ENCODE measurements around the gene KIF1A.
"Not testable (repeated sequence)": the region's sequence is repeated elsewhere in the genome, so short reads cannot be mapped to it uniquely, and the experiment has no call there.

KIF1A gene

DNA sequence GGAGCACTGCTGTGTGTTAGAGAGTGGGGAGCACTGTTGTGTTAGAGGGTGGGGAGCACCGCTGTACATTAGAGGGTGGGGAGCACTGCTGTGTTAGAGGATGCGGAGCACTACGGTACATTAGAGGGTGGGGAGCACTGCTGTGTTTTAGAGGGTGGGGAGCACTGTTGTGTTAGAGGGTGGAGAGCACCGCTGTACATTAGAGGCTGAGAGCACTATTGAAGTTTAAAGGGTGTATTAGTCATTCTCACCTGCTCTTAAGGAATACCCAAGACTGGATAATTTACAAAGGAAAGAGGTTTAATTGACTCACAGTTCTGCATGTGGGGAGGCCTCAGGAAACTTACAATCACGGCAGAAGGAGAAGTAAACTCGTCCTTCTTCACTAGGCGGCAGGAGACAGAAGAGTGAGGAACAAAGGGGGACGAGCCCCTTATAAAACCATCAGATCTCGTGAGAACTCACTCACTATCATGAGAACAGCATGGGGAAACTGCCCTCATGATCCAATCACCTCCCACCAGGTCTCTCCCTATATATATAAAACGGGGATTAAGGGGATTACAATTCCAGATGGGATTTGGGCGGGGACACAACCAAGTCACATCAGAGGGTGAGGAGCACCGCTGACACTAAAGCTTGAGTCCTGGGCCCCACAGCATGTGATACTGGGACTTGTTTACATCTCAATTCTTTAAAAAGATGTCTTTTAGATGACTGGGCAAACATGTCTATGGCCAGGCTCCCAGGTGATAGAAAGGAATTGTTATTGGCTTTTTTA lies 29.1 kb upstream of the KIF1A start:
- DNase-seq (ENCODE audit: low read depth): no peak

DNA sequence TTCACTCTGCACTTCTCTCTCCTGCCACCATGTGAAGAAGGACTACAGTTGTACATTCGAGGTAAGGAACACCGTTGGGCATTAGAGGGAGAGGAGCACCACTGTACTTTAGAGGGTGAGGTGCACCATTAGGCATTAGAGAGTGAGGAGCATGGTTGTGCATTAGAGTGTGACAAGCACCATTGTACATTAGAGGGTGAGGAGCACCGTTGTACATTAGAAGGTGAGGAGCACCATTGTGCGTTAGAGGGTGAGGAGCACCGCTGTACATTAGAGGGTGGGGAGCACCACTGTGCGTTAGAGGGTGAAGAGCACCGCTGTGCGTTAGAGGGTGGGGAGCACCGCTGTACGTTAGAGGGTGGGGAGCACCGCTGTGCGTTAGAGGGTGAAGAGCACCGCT lies 27.8 kb upstream of the KIF1A start:
- DNase-seq (ENCODE audit: low read depth): no peak

DNA sequence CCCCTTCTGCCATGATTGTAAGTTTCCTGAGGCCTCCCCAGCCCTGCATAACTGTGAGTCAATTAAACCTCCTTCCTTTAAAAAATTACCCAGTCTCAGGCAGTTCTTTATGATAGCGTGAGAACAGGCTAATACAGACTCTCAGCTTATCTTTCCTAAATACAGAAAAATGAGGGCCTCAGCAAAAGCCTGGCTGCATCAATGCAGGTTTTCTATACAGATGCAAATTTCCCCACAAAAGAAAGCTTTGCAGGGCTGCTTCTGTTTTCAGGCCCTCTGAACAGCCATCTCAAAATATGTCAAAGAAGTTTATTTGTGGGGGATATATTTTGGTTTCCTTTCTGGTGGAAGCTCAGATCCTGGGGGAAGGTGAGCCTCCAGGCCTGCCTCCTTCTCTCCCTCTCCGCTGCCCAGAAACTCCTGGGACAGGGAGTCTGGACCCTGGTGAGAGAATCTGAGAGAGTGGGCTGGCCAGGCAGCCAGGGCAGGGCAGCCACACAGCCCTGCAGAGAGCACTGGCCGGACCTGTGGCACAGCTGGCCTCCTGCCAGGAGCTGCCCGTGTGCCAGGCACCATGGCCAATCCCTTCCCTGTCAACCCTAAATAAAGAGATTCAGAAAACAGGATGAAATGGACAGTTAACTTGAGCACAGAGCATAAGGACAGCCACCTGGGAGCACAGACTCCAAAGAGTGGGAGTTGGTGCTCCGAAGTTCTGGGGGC lies 27.0 kb upstream of the KIF1A start:
- no peak for DNase-seq (ENCODE audit: low read depth)

DNA sequence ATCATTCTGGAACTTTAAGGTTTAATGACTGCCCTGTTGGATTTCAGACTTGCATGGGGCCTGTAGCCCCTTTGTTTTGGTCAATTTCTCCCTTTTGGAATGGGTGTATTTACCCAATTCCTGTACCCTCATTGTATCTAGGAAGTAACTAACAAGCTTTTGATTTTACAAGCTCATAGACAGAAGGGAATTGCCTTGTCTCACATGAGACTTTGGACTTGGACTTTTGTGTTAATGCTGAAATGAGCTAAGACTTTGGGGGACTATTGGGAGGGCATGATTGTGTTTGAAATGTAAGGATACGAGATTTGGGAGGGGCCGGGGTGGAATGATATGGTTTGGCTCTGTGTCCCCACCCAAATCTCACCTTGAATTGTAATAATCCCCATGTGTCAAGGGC lies 26.3 kb upstream of the KIF1A start:
- DNase-seq (ENCODE audit: low read depth): not testable (repeated sequence)

DNA sequence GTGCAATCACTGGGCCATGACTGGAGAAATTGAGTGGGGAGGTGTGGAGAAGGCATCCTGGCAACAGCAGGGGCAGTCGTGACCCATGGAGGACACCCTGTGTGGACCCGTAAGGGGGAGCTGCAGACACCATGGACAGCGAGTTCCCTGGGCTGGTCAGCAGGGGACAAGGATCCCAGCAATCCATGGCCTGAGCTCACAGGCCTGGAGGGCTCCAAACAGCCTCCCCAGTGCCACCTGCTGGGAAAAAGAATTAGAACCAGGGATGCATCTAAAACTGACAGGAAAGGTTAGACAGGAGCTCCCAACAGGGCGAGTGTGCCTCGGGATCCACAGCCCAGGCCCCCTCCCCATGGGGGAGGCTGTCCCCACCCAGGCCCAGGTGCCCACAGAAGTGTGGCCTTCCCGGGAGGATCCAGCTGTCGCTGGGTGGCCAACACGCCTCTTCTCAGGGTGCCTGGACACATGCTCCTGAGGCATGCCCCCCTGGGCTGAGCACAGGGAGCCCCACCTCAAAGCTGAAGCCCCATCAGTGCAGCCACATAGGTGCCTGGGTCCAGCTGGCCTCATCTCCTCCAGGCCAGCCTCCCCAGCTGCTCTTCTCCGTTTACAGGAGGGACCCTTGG lies 20.5 kb upstream of the KIF1A start:
- peak; percentile 45 for DNase-seq (ENCODE audit: low read depth)

DNA sequence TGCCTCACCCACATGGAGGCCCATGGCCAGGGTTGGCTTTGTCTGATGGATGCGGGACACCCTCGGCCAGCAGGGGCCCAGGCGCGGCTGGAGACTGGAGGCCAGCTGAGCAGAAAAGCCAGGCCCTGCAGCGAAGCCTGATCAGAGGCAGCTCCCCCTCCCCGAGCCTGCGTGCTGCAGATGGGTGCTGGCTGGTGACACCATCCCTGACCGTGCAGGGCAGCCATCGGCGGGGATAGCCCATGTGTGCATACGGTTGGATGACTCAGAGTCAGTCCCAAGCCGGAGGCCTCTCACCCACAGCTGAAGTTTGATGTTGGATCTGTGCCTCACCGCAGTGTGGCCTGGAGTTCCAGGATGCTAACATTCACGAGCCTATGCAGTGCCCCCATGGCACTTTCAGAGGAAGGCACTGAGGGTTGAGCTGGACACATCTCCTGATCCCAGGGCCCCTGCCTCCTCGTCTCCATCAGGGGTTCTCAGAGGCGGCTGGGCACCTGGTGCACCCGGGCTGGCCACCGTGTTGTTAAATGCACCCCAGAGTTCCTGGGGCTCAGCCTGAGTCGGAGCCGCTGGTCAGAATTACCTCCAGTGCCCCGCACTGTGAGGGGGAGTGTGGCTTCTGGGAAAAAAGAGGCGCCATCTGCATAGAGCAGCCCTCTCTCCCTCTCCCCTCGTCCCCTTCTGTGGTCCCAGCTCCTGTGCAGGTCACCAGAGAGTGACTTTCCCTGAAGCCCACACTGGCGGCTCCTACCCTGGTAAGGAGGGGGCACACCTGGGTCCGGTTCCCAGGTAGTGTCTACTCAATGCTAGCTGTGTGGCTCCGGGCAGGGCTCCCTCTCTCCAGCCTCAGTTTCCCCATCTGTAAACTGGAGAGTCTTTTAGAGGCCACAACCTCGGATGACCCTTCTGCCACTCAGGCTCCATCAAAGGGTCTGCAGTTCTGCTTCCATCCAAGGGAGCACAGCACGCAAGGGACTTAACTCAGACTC lies 19.4 kb upstream of the KIF1A start:
- no peak for DNase-seq (ENCODE audit: low read depth)

DNA sequence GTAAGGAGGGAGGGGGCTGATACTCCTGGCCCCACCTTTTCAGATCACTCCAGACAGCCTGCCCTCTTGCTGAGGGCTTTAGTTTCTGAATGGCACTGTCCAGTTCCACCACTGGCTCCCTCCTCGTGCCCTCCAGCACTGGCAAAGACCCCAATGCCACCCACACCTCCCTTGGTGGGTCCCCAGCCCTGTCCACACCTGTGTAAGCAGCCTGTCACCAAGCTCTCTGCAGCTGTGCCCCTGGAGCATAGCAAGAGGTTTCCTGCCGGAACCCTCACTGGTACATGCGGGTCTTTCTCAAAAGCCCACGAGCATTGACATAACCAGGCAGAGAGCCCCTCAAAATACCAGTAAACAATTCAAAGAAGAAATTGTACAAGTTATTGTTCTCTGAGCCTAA lies 17.6 kb upstream of the KIF1A start:
- DNase-seq (ENCODE audit: low read depth): no peak

DNA sequence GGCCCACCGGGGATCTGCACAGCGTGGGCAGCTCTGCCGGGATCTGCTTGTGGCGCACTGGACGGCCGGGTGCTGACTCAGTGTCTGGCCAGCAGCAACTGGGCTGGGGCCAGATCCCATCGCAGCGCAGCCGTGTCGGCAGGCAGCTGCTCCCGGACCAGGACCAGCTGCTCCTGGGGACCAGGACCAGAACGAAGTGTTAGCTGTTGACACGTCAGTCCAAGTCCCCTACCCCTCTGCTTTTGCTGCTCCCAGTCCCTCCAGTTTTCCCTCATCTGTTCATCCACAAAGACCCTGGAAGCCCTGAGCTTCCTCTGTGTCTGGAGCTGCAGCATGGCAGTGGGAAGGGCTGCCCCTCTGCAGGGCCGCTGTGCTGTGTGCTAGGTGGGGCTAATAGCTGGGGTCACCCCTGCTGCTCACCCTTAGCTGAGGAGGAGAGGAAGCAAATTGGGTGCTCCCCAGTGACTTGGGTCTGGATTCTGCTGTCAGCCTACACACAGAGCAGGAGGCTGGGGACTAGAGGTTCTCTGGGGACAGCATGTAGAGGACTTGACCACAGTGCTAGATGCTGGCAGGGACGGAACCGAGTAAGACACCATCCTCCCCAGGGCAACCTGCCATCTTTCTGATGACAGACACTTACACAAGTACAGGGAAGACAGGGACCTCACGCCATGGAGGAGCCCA lies 16.9 kb upstream of the KIF1A start:
- DNase-seq (ENCODE audit: low read depth): peak; percentile 34

DNA sequence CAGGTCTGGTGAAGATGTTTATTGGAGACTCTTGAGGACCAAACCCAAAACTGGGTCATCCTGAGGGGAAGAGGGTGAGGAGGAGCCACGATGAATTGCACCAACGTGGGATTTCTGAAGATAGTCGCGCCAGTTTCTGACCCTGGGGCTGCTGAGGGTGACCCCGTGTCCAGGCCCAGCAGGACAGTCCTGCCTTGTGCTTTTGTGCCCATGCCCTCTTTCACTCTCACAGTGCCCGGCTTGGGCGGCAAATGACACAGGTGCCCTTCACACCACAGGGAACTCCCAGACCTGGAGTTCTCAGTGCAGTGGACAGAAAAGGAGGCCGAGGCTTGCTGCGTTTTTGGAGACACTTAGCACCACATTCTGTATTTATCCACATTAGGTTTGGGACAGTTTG lies 15.5 kb upstream of the KIF1A start:
- no peak for DNase-seq (ENCODE audit: low read depth)

DNA sequence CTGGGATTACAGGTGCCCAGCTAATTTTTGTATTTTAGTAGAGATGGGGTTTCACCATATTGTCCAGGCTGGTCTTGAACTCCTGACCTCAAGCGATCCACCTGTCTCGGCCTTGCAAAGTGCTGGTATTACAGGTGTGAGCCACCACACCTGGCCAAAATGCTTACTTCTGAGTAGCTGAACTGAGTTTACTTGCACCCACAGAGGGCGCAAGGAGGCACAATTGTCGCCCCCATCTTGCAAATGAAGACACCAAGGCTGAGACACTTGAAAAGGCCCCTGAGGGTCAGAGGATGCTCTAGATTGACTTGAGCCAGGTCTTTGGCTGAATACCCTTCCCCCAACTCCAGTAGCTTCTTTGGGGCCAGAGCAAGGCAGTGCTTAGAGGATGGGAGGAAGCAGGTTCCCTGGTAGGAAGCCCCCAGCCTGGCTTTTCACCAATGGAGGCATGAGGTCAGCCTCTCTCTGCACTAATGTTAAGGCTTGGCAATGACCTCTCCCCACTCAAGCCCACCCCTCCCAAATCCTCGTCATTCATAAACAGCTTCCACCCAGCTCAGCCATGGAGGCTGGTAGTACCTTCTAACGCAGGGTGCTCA lies 14.5 kb upstream of the KIF1A start:
- no peak for DNase-seq (ENCODE audit: low read depth)

DNA sequence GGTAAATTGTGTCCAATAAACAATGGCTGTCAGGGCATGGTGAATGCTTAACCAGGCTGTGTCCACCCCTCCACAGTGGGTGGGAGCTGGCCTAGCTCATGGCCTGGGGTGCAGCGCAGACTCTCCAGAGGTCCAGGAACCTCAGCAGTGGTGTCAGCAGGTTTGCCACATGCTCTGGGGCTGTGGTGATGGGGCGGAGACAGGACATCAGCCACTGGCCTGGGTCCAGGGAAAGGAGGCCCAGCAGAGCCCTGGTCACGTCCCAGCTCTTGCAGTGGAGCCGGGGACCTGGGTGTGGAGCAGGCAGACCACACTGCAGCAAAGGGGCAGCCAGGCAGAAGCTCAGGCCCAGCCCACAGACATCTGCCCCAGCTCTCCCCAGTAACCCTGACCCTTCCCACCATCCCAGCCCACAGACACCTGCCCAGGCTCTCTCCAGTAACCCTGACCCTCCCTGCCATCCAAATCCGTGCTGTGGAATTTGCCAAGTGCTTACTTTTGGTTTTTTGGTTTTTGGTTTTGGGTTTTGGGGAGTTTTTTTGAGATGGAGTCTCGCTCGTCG lies 13.8 kb upstream of the KIF1A start:
- DNase-seq (ENCODE audit: low read depth): no peak

DNA sequence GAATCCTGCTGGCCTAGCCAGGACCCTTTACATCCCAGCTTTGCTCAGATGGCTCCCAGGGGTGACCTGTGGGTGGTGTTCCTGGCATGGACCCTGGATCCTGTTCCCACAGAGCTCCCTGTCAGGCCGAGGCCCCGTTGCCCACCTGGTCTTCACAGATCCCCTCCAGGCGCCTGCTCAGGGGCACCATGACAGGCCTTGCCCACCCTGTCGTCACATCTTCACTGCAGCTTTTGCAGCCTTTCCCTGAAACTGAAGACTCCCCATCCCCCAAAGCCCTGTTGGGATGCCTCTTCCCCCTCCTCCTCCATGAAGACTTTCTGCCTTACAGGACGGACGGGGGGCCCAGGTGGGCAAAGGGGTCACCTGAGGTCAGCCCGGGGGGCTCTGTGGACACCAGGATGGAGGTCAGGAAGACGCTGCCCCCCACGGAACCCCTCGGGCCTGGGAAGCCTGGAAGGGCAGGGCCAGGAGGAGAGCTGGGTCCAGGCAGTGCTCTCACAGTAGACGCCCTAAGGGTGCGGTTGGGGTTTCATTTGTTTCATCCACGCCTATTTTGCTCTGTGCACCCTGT lies 13.0 kb upstream of the KIF1A start:
- no peak for DNase-seq (ENCODE audit: low read depth)

DNA sequence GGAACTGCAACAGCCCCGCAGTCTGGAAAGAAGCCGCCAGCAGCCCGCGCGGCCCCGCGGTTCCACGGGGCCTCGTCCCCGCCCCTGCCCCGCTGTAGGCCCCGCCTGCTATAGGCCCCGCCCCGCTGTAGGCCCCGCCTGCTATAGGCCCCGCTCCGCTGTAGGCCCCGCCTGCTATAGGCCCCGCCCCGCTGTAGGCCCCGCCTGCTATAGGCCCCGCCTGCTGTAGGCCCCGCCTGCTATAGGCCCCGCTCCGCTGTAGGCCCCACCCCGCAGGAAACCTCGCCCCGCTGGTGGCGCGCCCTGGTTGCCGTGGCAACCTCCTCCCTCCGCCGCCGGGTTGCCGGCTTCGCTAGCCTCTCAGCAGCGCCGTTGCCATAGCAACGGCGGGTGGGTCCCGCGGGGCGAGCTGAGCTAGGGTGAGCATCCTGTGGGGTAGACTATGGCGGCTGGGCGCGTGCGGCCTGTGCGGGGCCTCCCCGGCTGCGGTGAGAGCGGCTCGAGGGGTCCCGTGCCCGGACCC lies 12.2 kb upstream of the KIF1A start:
- DNase-seq (ENCODE audit: low read depth): peak; percentile 50

DNA sequence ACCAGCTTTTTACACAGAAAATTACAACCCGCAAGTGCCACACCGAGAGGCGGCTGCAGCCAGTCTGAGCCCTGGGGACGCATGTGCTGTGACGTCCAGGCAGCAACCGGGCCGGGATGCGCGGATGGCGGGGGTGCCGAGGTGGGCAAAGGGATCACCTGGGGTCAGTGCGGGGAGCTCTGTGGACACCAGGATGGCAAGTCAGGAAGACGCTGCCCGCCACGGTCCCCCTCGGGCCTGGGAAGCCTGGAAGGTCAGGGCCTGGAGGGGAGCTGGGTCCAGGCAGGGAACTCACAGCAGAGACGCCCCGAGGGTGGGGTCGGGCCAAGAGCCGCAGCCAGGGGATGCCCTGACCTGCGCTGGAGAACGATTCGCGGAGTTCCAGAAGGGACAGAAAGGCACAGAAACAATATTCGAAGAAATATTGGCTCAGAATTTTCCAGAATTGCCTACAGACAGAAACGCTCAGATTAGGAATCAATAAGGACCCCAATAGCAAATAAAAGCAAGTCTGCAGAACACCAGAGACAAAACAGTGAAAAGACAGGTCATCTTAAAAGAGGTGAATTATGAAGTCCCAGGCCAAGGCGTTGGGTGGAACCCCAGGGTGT lies 11.7 kb upstream of the KIF1A start:
- DNase-seq (ENCODE audit: low read depth): no peak

DNA sequence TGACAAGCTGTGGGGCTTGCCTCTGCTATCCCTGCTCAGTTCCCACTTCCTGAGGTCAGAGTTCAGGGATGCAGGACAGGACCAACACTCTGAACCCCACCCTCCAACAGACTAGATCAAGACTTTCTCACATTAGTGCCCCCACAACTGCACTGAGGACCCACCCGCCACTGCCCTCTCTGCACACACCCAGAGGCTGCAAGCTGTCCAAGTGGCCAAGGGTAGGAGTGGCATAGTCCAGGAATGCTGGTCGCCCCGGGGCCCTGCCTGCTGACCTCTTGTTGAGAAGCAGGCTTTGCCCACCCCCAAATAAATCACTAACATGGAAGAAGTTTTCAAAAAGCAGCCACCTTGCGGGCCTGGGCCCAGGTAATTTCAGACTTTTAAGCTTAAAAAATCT lies 5.5 kb upstream of the KIF1A start:
- no peak for DNase-seq (ENCODE audit: low read depth)

DNA sequence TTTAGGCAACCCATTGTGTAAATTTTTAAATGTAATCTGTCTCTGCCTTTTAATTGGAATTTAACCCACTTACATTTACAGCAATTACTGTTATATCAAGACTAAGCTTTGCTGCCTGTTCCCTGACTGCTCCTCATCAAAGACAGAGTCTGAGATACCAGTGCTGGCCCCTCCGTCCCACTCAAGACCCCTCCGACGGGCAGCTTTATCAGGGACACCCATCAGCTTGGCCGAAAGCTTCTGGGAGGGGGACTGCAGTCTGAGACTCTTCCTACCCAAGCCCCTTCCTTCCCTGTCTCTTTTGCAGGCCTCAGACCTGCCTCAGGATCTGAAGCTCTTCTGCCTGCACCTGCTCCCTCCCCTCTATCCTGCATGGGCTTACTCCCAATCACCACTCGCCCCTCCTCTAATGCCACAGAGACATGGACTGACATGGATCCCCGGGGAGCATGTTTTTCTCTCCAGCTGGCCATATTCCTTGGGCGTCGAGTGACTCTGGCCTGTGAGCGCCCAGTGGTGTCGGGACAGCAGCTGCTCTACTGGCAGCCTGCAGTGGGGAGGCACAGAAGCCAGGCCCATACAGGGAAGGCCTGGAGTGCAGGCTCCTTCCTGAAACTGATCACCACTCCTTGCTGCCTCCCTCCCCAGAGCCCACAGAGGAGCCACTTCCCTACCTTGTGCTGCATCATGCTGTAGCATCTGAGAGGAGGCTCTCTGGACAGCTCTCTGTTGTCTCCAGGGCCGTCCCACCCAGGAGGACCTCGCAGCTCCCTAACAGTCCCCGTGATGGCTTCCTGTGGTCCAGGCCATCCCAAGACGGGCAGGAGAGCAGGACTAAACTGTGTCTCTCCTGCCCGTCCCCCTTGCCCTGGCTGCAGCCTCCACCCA lies 3.7 kb upstream of the KIF1A start:
- no peak for DNase-seq (ENCODE audit: low read depth)

DNA sequence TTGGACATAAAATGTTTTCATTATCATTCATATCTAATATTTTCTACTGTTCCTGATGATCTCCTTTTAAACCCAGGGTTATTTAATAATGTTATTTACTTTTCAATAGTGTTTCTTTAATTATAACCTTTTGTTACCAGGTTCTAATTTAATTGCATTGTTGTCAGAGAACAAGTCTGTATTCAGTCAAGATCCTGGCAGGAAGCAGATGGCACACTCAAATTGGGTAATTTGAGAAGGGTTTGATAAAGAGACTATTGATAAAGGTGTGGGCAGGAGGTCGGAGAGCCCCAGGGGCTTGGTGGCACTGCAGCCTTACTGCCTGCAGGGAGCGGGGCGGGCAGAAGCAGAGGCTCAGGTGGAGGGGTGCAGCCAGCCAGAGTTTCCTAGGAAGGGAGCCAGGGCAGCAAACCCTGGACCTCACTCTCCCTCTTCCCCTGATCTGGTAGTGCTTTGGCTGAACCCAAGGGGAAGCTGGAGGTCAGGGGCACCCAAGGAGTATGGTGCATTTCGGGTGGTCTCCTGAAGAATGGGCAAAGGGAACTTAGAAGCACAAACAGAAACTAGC lies 2.3 kb upstream of the KIF1A start:
- DNase-seq (ENCODE audit: low read depth): no peak

DNA sequence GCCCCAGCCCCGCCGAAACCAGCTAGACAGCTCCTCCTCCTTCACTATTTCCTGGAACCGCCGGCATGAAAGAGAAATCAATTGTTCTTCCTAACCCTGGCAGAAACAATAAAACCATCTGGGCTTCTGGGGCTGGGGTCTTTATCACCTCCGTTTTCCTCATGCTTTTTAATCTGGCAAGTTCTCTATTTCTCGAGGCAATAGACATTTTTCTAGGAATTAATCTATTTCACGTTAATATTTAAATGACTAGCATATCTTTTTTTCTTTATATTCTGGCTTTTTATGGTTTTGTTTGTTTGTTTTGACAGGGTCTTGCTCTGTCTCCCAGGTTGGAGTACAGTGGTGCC lies 1.4 kb upstream of the KIF1A start:
- no peak for DNase-seq (ENCODE audit: low read depth)

Data from stromal cell of bone marrow (primary cell).